ENCODE data around the gene CTSH. TPM values are rescaled to one million over a fixed set of nuclear protein-coding genes. Genes with fewer than 3 reads are reported as not detected.

The CTSH gene
- total and polyA plus RNA-seq, 2 of the 13 experiments (the other 11 are each of a cell fraction or from before 2014, with no cell fraction given): 265 to 653 TPM

DNA sequence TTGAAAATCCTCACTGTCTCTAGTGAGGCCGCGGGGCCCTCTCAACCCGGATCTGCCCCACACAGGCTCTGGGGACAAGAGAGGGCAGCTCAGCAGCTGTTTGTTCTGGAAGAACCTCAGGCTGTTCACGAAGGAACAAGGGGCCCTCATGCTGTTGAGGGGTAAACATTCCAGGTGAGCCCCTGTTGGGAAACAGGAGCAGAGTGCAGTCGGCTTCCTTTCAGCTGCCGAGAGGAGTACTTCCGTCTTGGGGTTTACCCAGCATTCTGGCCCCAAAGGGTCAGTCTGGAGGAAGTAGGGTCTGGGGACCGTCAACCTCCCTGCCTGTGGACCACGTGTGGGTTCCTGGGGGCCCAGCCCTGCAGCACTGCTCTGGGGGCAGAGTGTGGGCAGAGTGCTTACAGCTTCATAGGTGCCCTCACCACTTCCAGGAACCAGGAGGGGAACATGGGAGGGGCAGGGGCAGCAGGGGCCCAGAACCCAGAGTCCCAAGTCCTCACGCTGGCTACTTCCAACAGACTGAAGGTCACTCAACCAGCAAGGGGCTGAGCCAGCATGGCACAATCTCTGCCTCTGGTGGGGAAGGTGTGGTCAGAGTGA is 49.2 kb upstream of the CTSH start (continued):
- TF ChIP-seq AKNA (CRISPR knock-in tag; IDR thresholded peaks at IDR 0.05; ENCODE audit: borderline replicate concordance) (peak; percentile 79; the same call in 1 of the 2 replicates), JUND (CRISPR knock-in tag; IDR thresholded peaks at IDR 0.05) (peak; percentile 80), POGK (CRISPR knock-in tag; conservative IDR thresholded peaks at IDR 0.05) (peak; percentile 88), ZNF414 (CRISPR knock-in tag; IDR thresholded peaks at IDR 0.05) (peak; percentile 99), PHF21A (CRISPR knock-in tag; IDR thresholded peaks at IDR 0.05) (peak; percentile 99)
- TF ChIP-seq, protein P1, sequence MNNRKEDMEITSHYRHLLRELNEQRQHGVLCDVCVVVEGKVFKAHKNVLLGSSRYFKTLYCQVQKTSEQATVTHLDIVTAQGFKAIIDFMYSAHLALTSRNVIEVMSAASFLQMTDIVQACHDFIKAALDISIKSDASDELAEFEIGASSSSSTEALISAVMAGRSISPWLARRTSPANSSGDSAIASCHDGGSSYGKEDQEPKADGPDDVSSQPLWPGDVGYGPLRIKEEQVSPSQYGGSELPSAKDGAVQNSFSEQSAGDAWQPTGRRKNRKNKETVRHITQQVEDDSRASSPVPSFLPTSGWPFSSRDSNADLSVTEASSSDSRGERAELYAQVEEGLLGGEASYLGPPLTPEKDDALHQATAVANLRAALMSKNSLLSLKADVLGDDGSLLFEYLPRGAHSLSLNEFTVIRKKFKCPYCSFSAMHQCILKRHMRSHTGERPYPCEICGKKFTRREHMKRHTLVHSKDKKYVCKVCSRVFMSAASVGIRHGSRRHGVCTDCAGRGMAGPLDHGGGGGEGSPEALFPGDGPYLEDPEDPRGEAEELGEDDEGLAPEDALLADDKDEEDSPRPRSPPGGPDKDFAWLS (CRISPR knock-in tag; IDR thresholded peaks at IDR 0.05; ENCODE audit: borderline replicate concordance): peak; percentile 99
- TF ChIP-seq, protein P2, sequence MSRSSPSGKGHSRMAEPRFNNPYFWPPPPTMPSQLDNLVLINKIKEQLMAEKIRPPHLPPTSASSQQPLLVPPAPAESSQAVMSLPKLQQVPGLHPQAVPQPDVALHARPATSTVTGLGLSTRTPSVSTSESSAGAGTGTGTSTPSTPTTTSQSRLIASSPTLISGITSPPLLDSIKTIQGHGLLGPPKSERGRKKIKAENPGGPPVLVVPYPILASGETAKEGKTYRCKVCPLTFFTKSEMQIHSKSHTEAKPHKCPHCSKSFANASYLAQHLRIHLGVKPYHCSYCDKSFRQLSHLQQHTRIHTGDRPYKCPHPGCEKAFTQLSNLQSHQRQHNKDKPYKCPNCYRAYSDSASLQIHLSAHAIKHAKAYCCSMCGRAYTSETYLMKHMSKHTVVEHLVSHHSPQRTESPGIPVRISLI (CRISPR knock-in tag; IDR thresholded peaks at IDR 0.05; ENCODE audit: borderline replicate concordance): peak; percentile 68
- TF ChIP-seq, protein P3, sequence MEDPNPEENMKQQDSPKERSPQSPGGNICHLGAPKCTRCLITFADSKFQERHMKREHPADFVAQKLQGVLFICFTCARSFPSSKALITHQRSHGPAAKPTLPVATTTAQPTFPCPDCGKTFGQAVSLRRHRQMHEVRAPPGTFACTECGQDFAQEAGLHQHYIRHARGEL (CRISPR knock-in tag; IDR thresholded peaks at IDR 0.05): no peak
- TF ChIP-seq, protein P4, sequence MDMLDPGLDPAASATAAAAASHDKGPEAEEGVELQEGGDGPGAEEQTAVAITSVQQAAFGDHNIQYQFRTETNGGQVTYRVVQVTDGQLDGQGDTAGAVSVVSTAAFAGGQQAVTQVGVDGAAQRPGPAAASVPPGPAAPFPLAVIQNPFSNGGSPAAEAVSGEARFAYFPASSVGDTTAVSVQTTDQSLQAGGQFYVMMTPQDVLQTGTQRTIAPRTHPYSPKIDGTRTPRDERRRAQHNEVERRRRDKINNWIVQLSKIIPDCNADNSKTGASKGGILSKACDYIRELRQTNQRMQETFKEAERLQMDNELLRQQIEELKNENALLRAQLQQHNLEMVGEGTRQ (IDR thresholded peaks at IDR 0.05; ENCODE audit: low read depth, low read length): peak; percentile 38
- TF ChIP-seq, protein P4 (CRISPR knock-in tag; IDR thresholded peaks at IDR 0.05; ENCODE audit: borderline replicate concordance): peak; percentile 82
